H1 (cell line): ENCODE results near the gene PDPK1. TPM values are rescaled to one million over a fixed set of nuclear protein-coding genes. Genes with fewer than 3 reads are reported as not detected.
"Not testable (repeated sequence)": the region's sequence is repeated elsewhere in the genome, so short reads cannot be mapped to it uniquely, and the experiment has no call there.

Experiments used
- CTCF ChIA-PET: fragments of 300-600 bp; sonication (Branson Sonifier 250); formaldehyde crosslinking; loops from one replicate; lab custom pipeline; 2021; ENCODE audit not compliant: partially characterized antibody; lab: Charles Lee
- POLR2A ChIA-PET: fragments of 300-600 bp; sonication (Branson Sonifier 250); formaldehyde crosslinking; loops from one replicate; lab custom pipeline; 2021; ENCODE audit warnings: inconsistent platforms; ENCODE audit not compliant: partially characterized antibody; lab: Charles Lee
- DNase-seq, 2 experiments: peaks; one replicate each; pipeline versions ENCODE4 v3.0.0 to v3.0.0-alpha.2; 2010 to 2022; ENCODE audit warnings: low spot score in 2 of 2, low read depth in 1 of 2, mixed read lengths in 1 of 2
- FAIRE-seq: peaks from 2 replicates; lab custom pipeline; 2011; peaks lifted over from hg19 to GRCh38; lab: Jason Lieb, UNC
- H2AFZ ChIP-seq: 2 replicates; pipeline ENCODE4 v1.8.1; 2012; ENCODE audit warnings: low read length, inconsistent platforms
- H2AK5ac ChIP-seq: 2 replicates; pipeline ENCODE4 v1.6.1; 2013; ENCODE audit warnings: low read depth, low read length
- H2BK120ac ChIP-seq: replicated peaks from 2 replicates; pipeline ENCODE3; 2013; ENCODE audit warnings: low read depth, low read length, inconsistent platforms
- H2BK12ac ChIP-seq: 2 replicates; pipeline ENCODE4 v1.6.1; 2013; ENCODE audit warnings: low read depth, low read length
- H2BK15ac ChIP-seq: 2 replicates; pipeline ENCODE4 v1.6.1; 2013; ENCODE audit warnings: low read length
- H2BK20ac ChIP-seq: 2 replicates; pipeline ENCODE4 v1.6.1; 2013; ENCODE audit warnings: low read length
- H2BK5ac ChIP-seq: 2 replicates; pipeline ENCODE4 v1.6.1; 2013; ENCODE audit warnings: low read depth, low read length
- H3K14ac ChIP-seq: 2 replicates; pipeline ENCODE4 v1.6.1; 2013; ENCODE audit warnings: inconsistent platforms; ENCODE audit not compliant: insufficient read length
- H3K18ac ChIP-seq: 2 replicates; pipeline ENCODE4 v1.6.1; 2013; ENCODE audit warnings: low read length; ENCODE audit errors: extremely low read depth
- H3K23ac ChIP-seq: 2 replicates; pipeline ENCODE4 v1.6.1; 2013; ENCODE audit warnings: inconsistent platforms; ENCODE audit not compliant: insufficient read length
- H3K23me2 ChIP-seq: 2 replicates; pipeline ENCODE4 v1.6.1; 2013; ENCODE audit warnings: low read depth, low read length
- H3K27ac ChIP-seq: 2 replicates; pipeline ENCODE4 v1.6.1; 2011; ENCODE audit warnings: low read depth, low read length, inconsistent platforms
- H3K27me3 ChIP-seq, 4 experiments: replicated peaks in 1 of 4; 1 replicate in 1 of 4; 2 replicates in 3 of 4; pipeline versions ENCODE4 v1.6.1 to v1.8.1; 2011 to 2013; ENCODE audit warnings: low read length in 3 of 4, mild to moderate bottlenecking in 3 of 4, inconsistent platforms in 2 of 4, mixed read lengths in 2 of 4, moderate library complexity in 1 of 4; ENCODE audit not compliant: control insufficient read depth in 3 of 4, insufficient read depth in 3 of 4; ENCODE audit errors: extremely low read depth in 1 of 4
- H3K36me3 ChIP-seq, 4 experiments: 2 replicates each; pipeline versions ENCODE4 v1.6.1 to v1.8.1; 2011 to 2013; ENCODE audit warnings: mild to moderate bottlenecking in 4 of 4, low read length in 3 of 4, moderate library complexity in 2 of 4, control low read depth in 1 of 4, inconsistent platforms in 1 of 4; ENCODE audit not compliant: insufficient read depth in 4 of 4, control insufficient read depth in 2 of 4
- H3K4ac ChIP-seq: replicated peaks from 2 replicates; pipeline ENCODE3; 2013; ENCODE audit warnings: low read length, low read depth, mixed read lengths, inconsistent platforms; ENCODE audit not compliant: insufficient read length
- H3K4me1 ChIP-seq, 4 experiments: replicated peaks in 1 of 4; 1 replicate in 1 of 4; 2 replicates in 3 of 4; pipeline versions ENCODE4 v1.6.1 to v1.8.1; 2011 to 2013; ENCODE audit warnings: low read length in 3 of 4, inconsistent platforms in 2 of 4, mixed read lengths in 1 of 4; ENCODE audit not compliant: insufficient read depth in 4 of 4, control insufficient read depth in 3 of 4
- H3K4me2 ChIP-seq, 2 experiments: 2 replicates each; pipeline versions ENCODE4 v1.6.1 to v1.8.1; 2011 to 2013; ENCODE audit warnings: low read depth in 2 of 2, low read length in 2 of 2, control low read depth in 1 of 2, inconsistent platforms in 1 of 2, mild to moderate bottlenecking in 1 of 2; ENCODE audit not compliant: insufficient read depth in 1 of 2
- H3K4me3 ChIP-seq, 4 experiments: fragments of 200-600, 300-600 bp in 1 of 4; sonication (generic), shearing (Covaris generic), sonication (Bioruptor Twin) in 1 of 4; 2 replicates each; pipeline versions ENCODE4 v1.5.1 to v1.8.1; 2011 to 2016; ENCODE audit warnings: low read length in 4 of 4, low read depth in 3 of 4, control low read depth in 2 of 4, inconsistent platforms in 2 of 4, mild to moderate bottlenecking in 2 of 4, mixed read lengths in 1 of 4, moderate library complexity in 1 of 4; ENCODE audit not compliant: insufficient read depth in 2 of 4; ENCODE audit errors: extremely low read depth in 1 of 4
- H3K56ac ChIP-seq: replicated peaks from 2 replicates; pipeline ENCODE3; 2013; ENCODE audit warnings: low read depth, mild to moderate bottlenecking, mixed read lengths, low read length, inconsistent platforms; ENCODE audit not compliant: insufficient read length
- H3K79me1 ChIP-seq: 2 replicates; pipeline ENCODE4 v1.6.1; 2013; ENCODE audit warnings: low read depth, low read length, control low read depth
- H3K79me2 ChIP-seq, 2 experiments: 2 replicates each; pipeline versions ENCODE4 v1.6.1 to v1.8.1; 2012 to 2013; ENCODE audit warnings: low read length in 2 of 2, mild to moderate bottlenecking in 2 of 2, inconsistent platforms in 1 of 2; ENCODE audit not compliant: insufficient read depth in 2 of 2, control insufficient read depth in 1 of 2
- H3K9ac ChIP-seq, 4 experiments: replicated peaks in 1 of 4; 1 replicate in 1 of 4; 2 replicates in 3 of 4; pipeline versions ENCODE4 v1.6.1 to v1.8.1; 2011 to 2013; ENCODE audit warnings: low read depth in 3 of 4, low read length in 3 of 4, control low read depth in 2 of 4, mild to moderate bottlenecking in 2 of 4, moderate library complexity in 2 of 4, inconsistent platforms in 1 of 4; ENCODE audit errors: extremely low read depth in 1 of 4
- H3K9me3 ChIP-seq, 2 experiments: 2 replicates each; pipeline versions ENCODE4 v1.6.1 to v1.8.1; 2012 to 2013; ENCODE audit warnings: mild to moderate bottlenecking in 2 of 2, moderate library complexity in 2 of 2, control low read depth in 1 of 2, inconsistent platforms in 1 of 2, low read depth in 1 of 2, low read length in 1 of 2, mixed read lengths in 1 of 2; ENCODE audit not compliant: insufficient read depth in 2 of 2
- H4K20me1 ChIP-seq, 2 experiments: replicated peaks in 1 of 2; 2 replicates each; pipeline versions ENCODE3 to v1.8.1; 2011 to 2013; ENCODE audit warnings: inconsistent platforms in 2 of 2, low read length in 2 of 2, mild to moderate bottlenecking in 1 of 2; ENCODE audit not compliant: insufficient read depth in 2 of 2, control insufficient read depth in 1 of 2
- H4K5ac ChIP-seq: 2 replicates; pipeline ENCODE4 v1.6.1; 2013; ENCODE audit warnings: low read length, low read depth, mixed read lengths, inconsistent platforms; ENCODE audit not compliant: insufficient read length
- H4K8ac ChIP-seq: 2 replicates; pipeline ENCODE4 v1.8.0; 2013; ENCODE audit warnings: mild to moderate bottlenecking, moderate library complexity, low read length, inconsistent platforms; ENCODE audit not compliant: insufficient read depth; ENCODE audit errors: extremely low read depth
- H4K91ac ChIP-seq: replicated peaks from 2 replicates; pipeline ENCODE3; 2013; ENCODE audit warnings: low read length, mixed read lengths, inconsistent platforms; ENCODE audit not compliant: insufficient read length
- WGBS, 2 experiments: shearing (Covaris generic) in 1 of 2; methylation state at CpG; one replicate each; pipeline versions ENCODE4 v1.1.6 to v1.1.7; 2013 to 2015; ENCODE audit warnings: low lambda C conversion rate in 2 of 2, mixed read lengths in 2 of 2, inconsistent platforms in 1 of 2, low coverage in 1 of 2, missing lambda C conversion rate in 1 of 2; ENCODE audit not compliant: insufficient replicate concordance in 2 of 2, insufficient coverage in 1 of 2, insufficient read length in 1 of 2; ENCODE audit errors: extremely low coverage in 1 of 2, missing lambda C conversion rate in 1 of 2; 5-methylcytosine and 5-hydroxymethylcytosine counted together
- polyA plus RNA-seq, 7 experiments: library from polyadenylated mRNA; depleted of rRNA in 3 of 7; stranded (reverse) in 5 of 7; unstranded in 2 of 7; fragments of >200 nt in 5 of 7; fragments of 200-250 nt in 2 of 7; gene quantifications; 1 replicate in 5 of 7; 2 replicates in 1 of 7; 4 replicates in 1 of 7; pipeline versions ENCODE4 v1.2.1 to v1.2.3, GENCODE V29; 2011 to 2013; ENCODE audit warnings: missing spikeins in 2 of 7, mixed read lengths in 2 of 7
- total RNA-seq: library from RNA; stranded (reverse); fragmentation: NEBNext Ultra II Directional; extraction: Animal tissue kit (Norgen Biotek cat#: 25700); gene quantifications from 2 replicates; pipeline ENCODE4 v1.2.1, GENCODE V29; 2021

Gene PDPK1
- total and polyA plus RNA-seq, 2 of the 8 experiments (the other 6 are each of a cell fraction or from before 2014, with no cell fraction given) = 17.1 to 27.8 TPM

- H3K4me1 ChIP-seq, H4K20me1 ChIP-seq, H2BK15ac ChIP-seq, H3K14ac ChIP-seq, H3K4ac ChIP-seq, FAIRE-seq, H3K9ac ChIP-seq, H2AK5ac ChIP-seq, DNase-seq, H3K23me2 ChIP-seq, POLR2A ChIA-PET, H4K91ac ChIP-seq, H3K79me2 ChIP-seq, H2BK5ac ChIP-seq, H3K18ac ChIP-seq, CTCF ChIA-PET, H4K8ac ChIP-seq, H3K36me3 ChIP-seq, H3K27me3 ChIP-seq, H3K79me1 ChIP-seq, H3K27ac ChIP-seq, H2BK12ac ChIP-seq, H3K23ac ChIP-seq, H3K9me3 ChIP-seq, H3K4me2 ChIP-seq, H2BK120ac ChIP-seq, H3K56ac ChIP-seq, H2AFZ ChIP-seq, H2BK20ac ChIP-seq, H4K5ac ChIP-seq, H3K4me3 ChIP-seq: not testable (repeated sequence)
- no CpG with 5 or more reads among the region's 13 CpGs for WGBS, 2 experiments
These were observed 17.0 kb downstream of the PDPK1 start for GRCh38 chr16:2554709-2555425.

GRCh38 chr16:2557150-2557549 lies 19.3 kb downstream of the PDPK1 start:
- FAIRE-seq, H4K5ac ChIP-seq, DNase-seq, H4K91ac ChIP-seq, H3K4me1 ChIP-seq, H3K79me2 ChIP-seq, H3K4me2 ChIP-seq, H3K79me1 ChIP-seq, H2BK120ac ChIP-seq, H2AFZ ChIP-seq, CTCF ChIA-PET, H3K4me3 ChIP-seq, H3K9ac ChIP-seq, H4K20me1 ChIP-seq, H3K9me3 ChIP-seq, H3K56ac ChIP-seq, H3K36me3 ChIP-seq, H3K18ac ChIP-seq, H2AK5ac ChIP-seq, H2BK15ac ChIP-seq, H3K23ac ChIP-seq, H2BK12ac ChIP-seq, H3K4ac ChIP-seq, H3K23me2 ChIP-seq, H2BK5ac ChIP-seq, H4K8ac ChIP-seq, H3K27ac ChIP-seq, POLR2A ChIA-PET, H3K27me3 ChIP-seq, H3K14ac ChIP-seq, H2BK20ac ChIP-seq: not testable (repeated sequence)
- 96% methylated on average over 6 of the region's 15 CpGs; no CpG with 5 or more reads in 1 of the 2 experiments for WGBS, 2 experiments
